ENCODE results near the gene NOP58. TPM values are rescaled to one million over a fixed set of nuclear protein-coding genes. Genes with fewer than 3 reads are reported as not detected.

NOP58 gene
- total RNA-seq, 1 donor from 2014 or later: 81.5 TPM

- no peaks in the 10 kb centered on the region for H3K9me3 Mint-ChIP-seq
- DNase-seq (ENCODE audit: low spot score in 2 of 2, unreplicated experiment in 2 of 2): no peak
- no peak for TF ChIP-seq CTCF (IDR thresholded peaks at IDR 0.05; ENCODE audit: unreplicated experiment)
- no peak overlapping the region for H3K4me3 Mint-ChIP-seq
- no peaks in the 10 kb centered on the region for H3K27me3 Mint-ChIP-seq (ENCODE audit: low read depth)
- no peaks in the 10 kb centered on the region for H3K4me1 Mint-ChIP-seq
- H3K27ac Mint-ChIP-seq: no peak overlapping the region
- peaks cover 38% of the 10 kb centered on the region for H3K36me3 Mint-ChIP-seq
Measured at GRCh38 chr2:202290316-202290715, 24.8 kb downstream of the NOP58 start.

GRCh38 chr2:202290970-202291369, 25.4 kb downstream of the NOP58 start:
- no peak overlapping the region for H3K4me3 Mint-ChIP-seq
- no peak for DNase-seq (ENCODE audit: low spot score in 2 of 2, unreplicated experiment in 2 of 2)
- H3K36me3 Mint-ChIP-seq: peaks cover 39% of the 10 kb centered on the region
- no peak for TF ChIP-seq CTCF (IDR thresholded peaks at IDR 0.05; ENCODE audit: unreplicated experiment)
- H3K9me3 Mint-ChIP-seq: no peaks in the 10 kb centered on the region
- H3K4me1 Mint-ChIP-seq: no peaks in the 10 kb centered on the region
- H3K27ac Mint-ChIP-seq: peak overlapping the region; percentile 30
- no peaks in the 10 kb centered on the region for H3K27me3 Mint-ChIP-seq (ENCODE audit: low read depth)

GRCh38 chr2:202299712-202300111, 34.1 kb downstream of the NOP58 start:
- Mint-ChIP-seq H3K4me1 (no peaks in the 10 kb centered on the region), H3K27me3 (ENCODE audit: low read depth) (no peaks in the 10 kb centered on the region), H3K27ac (no peak overlapping the region), H3K36me3 (peaks cover 55% of the 10 kb centered on the region), H3K9me3 (no peaks in the 10 kb centered on the region), H3K4me3 (no peak overlapping the region)
- DNase-seq (ENCODE audit: low spot score in 2 of 2, unreplicated experiment in 2 of 2): no peak
- TF ChIP-seq CTCF (IDR thresholded peaks at IDR 0.05; ENCODE audit: unreplicated experiment): no peak

GRCh38 chr2:202306034-202306433, 40.5 kb downstream of the NOP58 start:
- no peaks in the 10 kb centered on the region for H3K9me3 Mint-ChIP-seq
- H3K4me1 Mint-ChIP-seq: peaks cover 3% of the 10 kb centered on the region
- H3K4me3 Mint-ChIP-seq: no peak overlapping the region
- no peak for TF ChIP-seq CTCF (IDR thresholded peaks at IDR 0.05; ENCODE audit: unreplicated experiment)
- H3K36me3 Mint-ChIP-seq: peaks cover 40% of the 10 kb centered on the region
- DNase-seq (ENCODE audit: low spot score in 2 of 2, unreplicated experiment in 2 of 2): no peak
- H3K27ac Mint-ChIP-seq: no peak overlapping the region
- H3K27me3 Mint-ChIP-seq (ENCODE audit: low read depth): no peaks in the 10 kb centered on the region

DNA sequence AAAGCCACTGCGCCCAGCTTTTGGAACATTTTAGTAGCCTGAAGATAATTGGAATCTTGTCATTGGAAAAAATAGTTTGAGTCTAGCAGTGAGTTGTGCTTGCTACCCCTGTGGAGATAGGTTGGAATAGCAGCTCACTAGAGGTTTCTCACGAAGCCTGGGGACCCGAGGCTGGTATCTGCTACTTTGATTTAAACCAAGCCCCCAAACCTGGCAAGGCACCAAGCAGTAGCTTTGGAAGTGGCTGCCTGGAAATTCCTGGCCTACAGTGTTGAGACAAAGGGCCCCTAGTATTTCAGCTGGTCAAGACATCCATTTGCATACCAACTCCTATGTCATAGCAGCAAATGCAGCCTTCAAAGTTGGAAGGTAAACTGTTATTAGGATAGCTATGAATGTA, 42.1 kb downstream of the NOP58 start:
- no peak for DNase-seq (ENCODE audit: low spot score in 2 of 2, unreplicated experiment in 2 of 2)
- no peak for TF ChIP-seq CTCF (IDR thresholded peaks at IDR 0.05; ENCODE audit: unreplicated experiment)
- Mint-ChIP-seq H3K4me1 (peaks cover 3% of the 10 kb centered on the region), H3K9me3 (no peaks in the 10 kb centered on the region), H3K4me3 (no peak overlapping the region), H3K27ac (peak overlapping the region; percentile 39), H3K36me3 (peaks cover 31% of the 10 kb centered on the region), H3K27me3 (ENCODE audit: low read depth) (no peaks in the 10 kb centered on the region)

- no peak for TF ChIP-seq CTCF (IDR thresholded peaks at IDR 0.05; ENCODE audit: unreplicated experiment)
- Mint-ChIP-seq H3K4me1 (peaks cover 5% of the 10 kb centered on the region), H3K27ac (peak overlapping the region; percentile 37), H3K36me3 (peaks cover 8% of the 10 kb centered on the region), H3K4me3 (no peak overlapping the region), H3K9me3 (no peaks in the 10 kb centered on the region), H3K27me3 (ENCODE audit: low read depth) (no peaks in the 10 kb centered on the region)
- no peak for DNase-seq (ENCODE audit: low spot score in 2 of 2, unreplicated experiment in 2 of 2)
Measured at GRCh38 chr2:202311823-202312388, 46.3 kb downstream of the NOP58 start.

Measured in mesothelial cell of epicardium (in vitro differentiated cells).